HCT116 (cell line): ENCODE measurements around the gene TXNDC11. TPM values are rescaled to one million over a fixed set of nuclear protein-coding genes. Genes with fewer than 3 reads are reported as not detected.

Source experiments
- ATAC-seq: fragments of 200-7000 bp; cut with Tn5 transposase; 2 replicates; pipeline ENCODE4 v1.9.1; 2020; ENCODE audit warnings: mild to moderate bottlenecking, moderate library complexity
- BruUV-seq: library from RNA; stranded (reverse); fragments of 400-500 nt; replicated peaks from 2 replicates; lab custom pipeline; 2021; lab: Mats Ljungman, UMichigan
- CTCF ChIA-PET: fragments of 300-600 bp; sonication (Branson Sonifier 250); formaldehyde crosslinking; loops from one replicate; lab custom pipeline; 2021; ENCODE audit warnings: antibody characterized with exemption; lab: Charles Lee
- POLR2A ChIA-PET: fragments of 300-600, 350-600 bp; sonication (Branson Sonifier 250); formaldehyde crosslinking; loops from one replicate; lab custom pipeline; 2021; ENCODE audit warnings: antibody characterized with exemption; lab: Charles Lee
- RAD21 ChIA-PET, 2 experiments: fragments of 300-600 bp; sonication (Branson Sonifier 250); formaldehyde crosslinking; loops; one replicate each; lab custom pipeline; 2023; ENCODE audit warnings: low total read pairs in 2 of 2; ENCODE audit not compliant: uncharacterized antibody in 2 of 2, unreplicated experiment in 2 of 2, low non-redundant PET in 1 of 2; lab: Charles Lee
- DNase-seq: peaks from one replicate; pipeline ENCODE4 v3.0.0-alpha.2; 2010; ENCODE audit warnings: low read depth, low spot score
- H2AFZ ChIP-seq: fragments of 200-600 bp; shearing (Covaris generic), sonication (generic); 2 replicates; pipeline ENCODE4 v1.6.1; 2017; ENCODE audit warnings: low read depth, mixed run types, mixed read lengths, antibody characterized with exemption, low read length; ENCODE audit not compliant: poor library complexity, severe bottlenecking
- H3K27ac ChIP-seq: 2 replicates; pipeline ENCODE4 v1.5.1; 2012; ENCODE audit warnings: low read depth, low read length
- H3K27me3 ChIP-seq: fragments of 200-600 bp; sonication (generic); 2 replicates; pipeline ENCODE4 v1.6.1; 2016; ENCODE audit warnings: mixed run types, low read length, mixed read lengths; ENCODE audit not compliant: insufficient read depth
- H3K36me3 ChIP-seq, 2 experiments: fragments of 200-500 bp in 1 of 2; fragments of 200-600 bp in 1 of 2; sonication (Bioruptor generic) in 1 of 2; sonication (generic) in 1 of 2; 2 replicates each; pipeline versions ENCODE4 v1.5.1 to v1.6.1; 2014 to 2016; ENCODE audit warnings: low read length in 2 of 2, inconsistent platforms in 1 of 2, mixed read lengths in 1 of 2, mixed run types in 1 of 2; ENCODE audit not compliant: insufficient read depth in 2 of 2, control insufficient read depth in 1 of 2
- H3K4me1 ChIP-seq, 2 experiments: fragments of 200-600 bp in 1 of 2; sonication (generic) in 1 of 2; 2 replicates each; pipeline versions ENCODE4 v1.5.1 to v1.6.1; 2012 to 2017; ENCODE audit warnings: low read length in 2 of 2, inconsistent platforms in 1 of 2, mild to moderate bottlenecking in 1 of 2, mixed read lengths in 1 of 2, mixed run types in 1 of 2, moderate library complexity in 1 of 2; ENCODE audit not compliant: insufficient read depth in 2 of 2, control insufficient read depth in 1 of 2
- H3K4me2 ChIP-seq: fragments of 200-600 bp; sonication (generic); 2 replicates; pipeline ENCODE4 v1.6.1; 2017; ENCODE audit warnings: mixed run types, low read length, mixed read lengths
- H3K4me3 ChIP-seq, 2 experiments: fragments of 200-600 bp in 1 of 2; sonication (generic) in 1 of 2; replicated peaks in 1 of 2; 2 replicates each; pipeline ENCODE4 v1.5.1; 2011 to 2016; ENCODE audit warnings: low read length in 2 of 2, control low read depth in 1 of 2, low read depth in 1 of 2, mild to moderate bottlenecking in 1 of 2, mixed read lengths in 1 of 2, mixed run types in 1 of 2
- H3K79me2 ChIP-seq: fragments of 200-600 bp; sonication (generic); 2 replicates; pipeline ENCODE4 v1.6.1; 2017; ENCODE audit warnings: mild to moderate bottlenecking, mixed run types, low read length, moderate library complexity, mixed read lengths; ENCODE audit not compliant: insufficient read depth
- H3K9ac ChIP-seq: fragments of 200-600 bp; sonication (generic); 2 replicates; pipeline ENCODE4 v1.6.1; 2016; ENCODE audit warnings: low read length, mixed read lengths
- H3K9me2 ChIP-seq: fragments of 200-600 bp; sonication (generic), shearing (Covaris generic); 2 replicates; pipeline ENCODE4 v1.6.1; 2017; ENCODE audit warnings: mixed run types, mild to moderate bottlenecking, moderate library complexity; ENCODE audit not compliant: insufficient read depth
- H3K9me3 ChIP-seq, 2 experiments: fragments of 200-500 bp in 1 of 2; fragments of 200-600 bp in 1 of 2; sonication (Bioruptor generic) in 1 of 2; sonication (generic) in 1 of 2; 2 replicates each; pipeline ENCODE4 v1.6.1; 2014 to 2017; ENCODE audit warnings: low read length in 2 of 2, mixed read lengths in 2 of 2, inconsistent platforms in 1 of 2, low read depth in 1 of 2, mild to moderate bottlenecking in 1 of 2, mixed run types in 1 of 2, moderate library complexity in 1 of 2; ENCODE audit not compliant: control insufficient read depth in 1 of 2, insufficient read depth in 1 of 2
- H4K20me1 ChIP-seq: fragments of 200-600 bp; sonication (generic), shearing (Covaris generic); 2 replicates; pipeline ENCODE4 v1.6.1; 2017; ENCODE audit warnings: mixed run types, mild to moderate bottlenecking, moderate library complexity; ENCODE audit not compliant: insufficient read depth
- ATF3 ChIP-seq: IDR thresholded peaks from 2 replicates; pipeline ENCODE4 v1.6.1; 2012
- CEBPB ChIP-seq: IDR thresholded peaks from 2 replicates; pipeline ENCODE4 v1.6.1; 2012; ENCODE audit warnings: low read depth
- CTCF ChIP-seq, 3 experiments: fragments of 200-600 bp in 1 of 3; sonication (generic) in 1 of 3; IDR thresholded peaks in 2 of 3; conservative IDR thresholded peaks in 1 of 3; 2 replicates each; pipeline ENCODE4 v1.5.1; 2012 to 2017; ENCODE audit warnings: low read depth in 2 of 3, low read length in 2 of 3, antibody characterized with exemption in 1 of 3, borderline replicate concordance in 1 of 3, control low read depth in 1 of 3, mild to moderate bottlenecking in 1 of 3, mixed read lengths in 1 of 3, mixed run types in 1 of 3, moderate library complexity in 1 of 3; ENCODE audit not compliant: insufficient read depth in 1 of 3
- JUND ChIP-seq: IDR thresholded peaks from 2 replicates; pipeline ENCODE4 v1.6.1; 2012
- SP1 ChIP-seq: IDR thresholded peaks from 2 replicates; pipeline ENCODE4 v1.6.1; 2012; ENCODE audit warnings: low read depth
- ZBTB33 ChIP-seq: IDR thresholded peaks from 2 replicates; pipeline ENCODE4 v1.6.1; 2011; ENCODE audit warnings: mild to moderate bottlenecking, low read length, moderate library complexity; ENCODE audit not compliant: insufficient replicate concordance; ENCODE audit errors: extremely low read depth
- ZFX ChIP-seq: fragments of 450-650 bp; IDR thresholded peaks from 2 replicates; pipeline ENCODE4 v1.6.1; 2017
- intact Hi-C: fragments of 100-400 bp; cut with micrococcal nuclease; formaldehyde crosslinking; loops from 2 replicates; pipeline ENCODE4 v1.10.0; 2022
- total RNA-seq: library from RNA; stranded (reverse); gene quantifications from one replicate; pipeline ENCODE4 v1.2.1, GENCODE V29; 2021; ENCODE audit not compliant: unreplicated experiment

Gene TXNDC11
- total RNA-seq, 1 experiment from 2014 or later, result 26.8 TPM

- RAD21 ChIA-PET, result no interaction called here
- intact Hi-C loops, result no loop called here
- Histone ChIP-seq H3K79me2 (no peaks in the 10 kb centered on the region), H3K36me3 (peaks cover 24 to 36% of the 10 kb centered on the region in 2 experiments; a peak in 3 of 4 replicates), H3K27me3 (no peaks in the 10 kb centered on the region), H3K9ac (no peak overlapping the region), H3K9me2 (no peaks in the 10 kb centered on the region), H3K4me2 (no peak overlapping the region), H4K20me1 (no peaks in the 10 kb centered on the region), H2AFZ (no peak overlapping the region), H3K9me3 (no peaks in the 10 kb centered on the region), H3K27ac (no peak overlapping the region), H3K4me3 (no peak overlapping the region), H3K4me1 (no peaks in the 10 kb centered on the region)
- no peak for TF ChIP-seq ATF3
- TF ChIP-seq SP1, result no peak
- no peak for TF ChIP-seq JUND
- no peak for TF ChIP-seq CTCF (IDR thresholded peaks at IDR 0.05 in 2 of 3, conservative IDR thresholded peaks at IDR 0.05 in 1 of 3; ENCODE audit: borderline replicate concordance in 1 of 3, insufficient read depth in 1 of 3, low read depth in 2 of 3, low read length in 2 of 3)
- TF ChIP-seq ZBTB33, result no peak
- TF ChIP-seq ZFX, result no peak
- no peak for TF ChIP-seq CEBPB
- ATAC-seq, result no peak
- POLR2A ChIA-PET, result no interaction called here
- no peak for DNase-seq
- BruUV-seq, result TSS peak; percentile 28
- CTCF ChIA-PET, result no interaction called here
Observed at GRCh38 chr16:11768849-11769248, 26.2 kb upstream of the TXNDC11 start.
